Activated CD4-positive, alpha-beta T cell treated with anti-CD3 and anti-CD28 coated beads, Interleukin-2, amount 50 U/mL, for 24 hours (primary cell): ENCODE data around the gene RARS1.

Experiments used
- DNase-seq, 2 donors: peaks; one replicate each; pipeline ENCODE4 v3.0.0-alpha.2; 2020; ENCODE audit warnings: low read depth in 1 of 2, low spot score in 1 of 2

Gene RARS1

DNA sequence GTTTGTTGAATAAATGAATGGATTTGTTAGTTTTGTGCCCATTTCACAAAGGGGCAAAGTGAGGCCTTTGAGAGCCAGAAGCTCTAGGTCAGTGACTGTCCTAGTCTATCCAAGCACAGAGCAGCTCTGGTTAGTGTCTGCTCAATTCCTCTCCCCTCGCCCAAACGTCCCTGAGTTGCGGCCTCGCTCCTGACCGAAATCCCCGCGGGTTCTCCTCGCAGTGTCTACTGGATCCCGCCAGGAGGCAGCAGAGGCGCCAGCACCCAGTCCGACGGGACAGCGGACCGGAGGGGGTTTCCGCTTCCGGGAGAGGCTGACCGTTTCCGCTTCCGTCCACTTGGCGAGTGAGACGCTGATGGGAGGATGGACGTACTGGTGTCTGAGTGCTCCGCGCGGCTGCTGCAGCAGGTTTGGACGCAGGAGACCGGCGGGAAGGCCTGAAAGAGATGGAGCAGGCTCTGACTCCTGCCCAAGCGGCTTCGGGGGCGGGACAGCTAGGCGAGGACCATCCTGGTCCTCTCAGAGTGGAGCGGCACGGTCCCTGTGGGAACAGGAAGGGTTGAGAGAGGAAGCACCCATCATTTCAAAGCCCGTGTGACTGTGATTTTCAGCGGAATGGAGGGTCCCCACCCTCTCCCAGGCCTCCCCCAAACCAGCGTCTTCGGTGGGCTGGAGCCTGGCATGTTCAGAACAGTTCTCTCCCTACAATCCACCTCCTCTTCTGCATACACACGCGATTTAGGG is at the start of gene RARS1:
TSS of gene RARS1 (plus strand) at position 336 of the 744 bp plus-strand sequence. CDS start at position 364, 28 bp downstream.
- peak; percentile 75 to 88 for DNase-seq

DNA sequence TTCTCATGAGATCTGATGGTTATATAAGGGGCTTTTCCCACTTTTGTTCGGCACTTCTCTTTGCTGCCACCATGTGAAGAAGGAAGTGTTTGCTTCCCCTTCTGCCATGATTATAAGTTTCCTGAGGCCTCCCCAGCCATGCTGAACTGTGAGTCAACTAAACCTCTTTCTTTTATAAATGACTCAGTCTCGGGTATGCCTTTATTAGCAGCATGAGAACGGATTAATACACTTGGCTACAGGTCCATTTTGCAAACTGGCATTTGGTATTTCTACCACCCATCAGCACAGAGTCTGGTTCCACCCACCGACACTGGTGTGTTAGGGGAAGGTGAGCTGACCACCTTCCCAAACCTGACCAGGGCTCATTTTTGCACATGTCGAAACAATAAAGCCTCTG is 47.9 kb upstream of the RARS1 start:
- no peak for DNase-seq

DNA sequence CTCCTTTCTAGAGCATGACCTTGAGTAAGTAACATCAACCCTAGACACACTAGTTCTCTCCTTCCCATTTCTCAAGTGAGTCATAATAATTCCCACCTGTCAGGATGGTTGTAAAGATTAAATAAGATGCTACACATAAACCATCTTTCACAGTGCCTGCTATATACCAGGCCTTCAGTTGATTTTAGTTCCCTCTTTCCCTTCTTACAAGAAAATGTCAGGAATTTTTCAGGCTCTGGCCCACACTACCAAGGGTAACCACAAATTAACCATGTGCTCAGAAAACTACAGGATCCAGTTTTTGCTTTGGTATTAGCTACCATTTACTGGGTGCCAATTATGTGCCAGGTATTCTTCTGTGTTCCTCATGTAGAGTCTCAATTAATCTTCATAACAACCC is 42.7 kb upstream of the RARS1 start:
- DNase-seq: no peak

DNA sequence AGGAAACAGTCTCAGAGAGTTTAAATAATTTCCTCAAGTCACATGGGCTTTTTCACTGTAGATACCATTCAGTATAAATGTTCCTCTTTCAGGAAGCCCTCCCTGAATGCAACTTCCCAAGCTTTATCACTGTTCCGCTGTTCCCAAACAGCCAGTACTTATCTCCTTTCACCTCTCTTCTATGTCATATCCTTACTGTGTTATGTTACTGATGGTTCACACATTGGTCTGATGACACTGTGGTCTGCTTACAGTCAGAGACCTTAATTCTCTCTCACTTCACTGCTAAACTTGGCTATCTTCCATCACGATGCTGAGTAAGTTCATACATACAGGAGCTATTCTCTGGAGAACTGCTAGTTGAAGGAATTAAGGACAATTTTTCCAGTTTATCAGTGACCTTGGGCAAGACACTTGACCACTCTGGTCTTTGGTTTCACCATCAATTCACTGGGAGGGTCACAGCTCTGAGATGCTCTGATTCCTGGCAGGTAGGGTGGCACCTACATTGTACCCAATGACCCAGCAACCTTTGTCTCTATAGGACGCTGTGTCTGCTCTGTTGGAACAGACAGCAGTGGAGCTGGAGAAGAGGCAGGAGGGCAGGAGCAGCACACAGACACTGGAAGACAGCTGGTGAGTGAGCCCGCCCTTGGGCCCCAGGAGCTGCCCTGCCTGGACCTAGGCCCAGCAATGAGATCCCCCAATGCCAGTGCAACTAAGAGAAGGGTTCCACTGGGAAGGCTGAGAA is 42.1 kb upstream of the RARS1 start:
- DNase-seq: no peak

DNA sequence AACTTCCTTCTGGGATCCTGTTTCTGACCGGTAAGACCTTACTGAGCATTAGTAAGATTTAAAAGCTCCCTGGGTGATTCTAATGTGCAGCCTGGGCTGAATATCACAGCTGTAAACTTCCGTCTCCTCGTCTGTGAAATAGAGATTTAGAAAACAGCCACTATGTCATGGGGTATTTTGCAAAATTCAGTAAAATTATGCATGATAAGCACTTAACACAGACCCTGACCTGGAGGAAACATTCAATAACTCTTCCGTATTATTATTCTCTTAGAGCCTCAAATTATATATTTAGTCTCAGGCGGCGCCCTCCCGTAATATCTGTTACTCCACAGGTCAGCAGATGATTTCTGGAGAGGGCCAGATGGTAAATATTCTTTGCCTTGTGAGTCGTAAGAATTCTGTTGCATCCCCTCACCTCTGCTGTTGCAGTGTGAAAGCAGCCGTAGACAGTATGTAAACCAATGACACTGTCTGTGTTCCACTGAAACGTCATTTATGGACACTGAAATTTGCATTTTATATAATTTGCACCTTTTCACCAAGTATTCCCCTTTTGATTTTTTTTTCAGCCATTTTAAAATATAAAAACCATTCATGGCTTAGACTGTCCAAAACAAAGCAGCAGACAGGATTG is 39.2 kb upstream of the RARS1 start:
- DNase-seq: no peak

DNA sequence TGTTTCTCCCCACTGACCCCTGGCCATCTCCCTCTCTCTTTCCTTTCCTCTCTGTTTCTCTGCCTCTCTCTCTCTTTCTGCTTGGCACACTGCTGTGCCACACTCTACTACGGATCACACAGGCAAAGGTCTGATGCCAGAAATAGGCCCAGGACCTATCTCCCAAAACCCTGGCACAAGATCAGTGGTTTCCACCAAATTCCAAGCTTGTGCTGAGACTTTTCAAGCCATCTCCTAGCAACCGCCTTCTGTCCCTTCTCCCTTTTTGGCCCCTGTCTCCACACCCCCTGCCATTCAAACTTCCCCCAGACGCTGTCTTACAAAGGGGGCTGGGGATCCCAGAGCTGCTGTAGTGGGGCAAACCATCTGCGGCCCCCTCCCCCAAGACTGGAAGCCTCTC is 38.5 kb upstream of the RARS1 start:
- no peak for DNase-seq

DNA sequence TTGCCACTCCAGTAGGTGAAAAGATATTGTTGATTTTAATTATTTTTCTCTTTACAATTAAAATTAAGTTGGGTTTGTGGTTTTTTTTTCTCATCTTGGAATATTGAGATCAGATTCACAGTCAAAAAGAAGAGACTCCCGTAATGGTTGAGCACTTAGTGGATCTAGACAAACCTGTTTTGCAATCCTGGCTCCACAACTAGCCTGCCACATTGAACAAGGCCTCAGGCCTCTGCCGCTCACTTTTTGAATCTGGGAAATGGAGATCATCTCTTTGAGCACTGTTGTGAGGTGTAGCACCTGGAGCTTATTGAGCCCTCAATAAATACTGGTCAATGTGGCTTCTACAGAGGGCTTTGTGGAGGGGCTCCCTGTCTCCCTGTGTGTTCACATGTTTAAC is 37.1 kb upstream of the RARS1 start:
- no peak for DNase-seq

DNA sequence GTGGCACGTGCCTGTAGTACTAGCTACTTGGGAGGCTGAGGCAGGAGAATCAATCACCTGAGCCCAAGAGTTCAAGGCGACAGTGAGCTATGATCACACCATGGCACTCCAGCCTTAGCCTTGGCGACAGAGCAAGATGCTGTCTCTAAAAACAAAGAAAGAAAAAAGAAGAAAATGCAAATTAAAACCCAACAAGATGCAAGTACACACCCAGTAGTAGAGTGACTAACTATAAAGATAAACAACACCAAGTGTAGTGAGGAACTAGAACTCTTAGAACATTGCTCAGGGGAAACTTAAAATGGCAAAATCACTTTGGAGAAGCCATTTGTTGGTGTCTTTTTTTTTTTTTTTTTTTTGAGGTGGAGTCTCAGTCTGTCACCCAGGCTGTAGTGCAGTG is 34.7 kb upstream of the RARS1 start:
- DNase-seq: no peak

DNA sequence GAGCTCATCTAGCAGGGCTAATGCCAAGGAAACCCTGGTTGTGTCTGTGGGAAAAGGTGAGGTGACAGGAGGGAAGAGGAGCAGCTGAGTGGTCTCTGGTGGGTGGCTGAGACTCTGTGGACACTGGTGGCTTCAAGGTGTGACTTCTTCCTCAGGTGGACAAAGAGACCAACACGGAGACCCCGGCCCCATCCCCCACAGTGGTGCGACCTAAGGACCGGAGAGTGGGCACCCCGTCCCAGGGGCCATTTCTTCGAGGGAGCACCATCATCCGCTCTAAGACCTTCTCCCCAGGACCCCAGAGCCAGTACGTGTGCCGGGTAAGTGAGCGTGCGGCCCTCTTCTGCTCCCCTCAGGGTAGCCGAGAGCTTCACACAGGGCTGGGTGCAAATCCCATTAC is 31.1 kb upstream of the RARS1 start:
- no peak for DNase-seq

DNA sequence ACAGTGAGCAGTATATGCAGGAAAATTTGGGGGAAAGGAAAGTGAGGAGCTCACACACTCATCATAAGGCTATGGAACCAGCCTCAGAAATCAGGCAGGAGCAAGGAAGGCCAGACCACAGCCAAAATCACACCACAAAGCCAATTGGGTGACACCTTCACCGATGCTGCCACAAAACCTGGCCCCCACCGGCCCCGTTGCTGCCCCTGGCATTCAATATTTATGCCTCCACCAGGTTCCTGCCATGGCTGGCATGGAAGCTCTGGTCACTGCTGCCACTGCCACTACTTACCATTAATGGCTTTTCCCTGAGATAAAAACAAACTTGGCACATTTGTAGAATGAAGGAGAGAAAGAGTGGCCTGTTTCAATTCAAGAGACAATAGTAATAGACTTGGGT is 28.7 kb upstream of the RARS1 start:
- DNase-seq: no peak

DNA sequence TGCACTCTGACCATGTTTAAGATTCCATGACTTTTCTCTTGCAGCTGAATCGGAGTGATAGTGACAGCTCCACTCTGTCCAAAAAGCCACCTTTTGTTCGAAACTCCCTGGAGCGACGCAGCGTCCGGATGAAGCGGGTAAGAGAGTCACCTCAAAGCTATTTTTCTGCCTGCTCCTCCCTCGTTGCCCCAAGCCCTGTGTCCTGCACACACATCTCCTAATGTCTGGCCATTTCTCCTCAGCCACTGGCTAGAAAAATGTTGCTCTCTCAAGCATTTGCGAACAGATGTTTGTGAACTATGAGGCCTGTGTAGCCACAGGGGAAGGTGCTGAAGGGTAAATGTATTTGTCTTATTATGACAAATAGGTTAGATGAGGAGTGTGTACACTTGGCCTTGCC is 25.7 kb upstream of the RARS1 start:
- DNase-seq: no peak

DNA sequence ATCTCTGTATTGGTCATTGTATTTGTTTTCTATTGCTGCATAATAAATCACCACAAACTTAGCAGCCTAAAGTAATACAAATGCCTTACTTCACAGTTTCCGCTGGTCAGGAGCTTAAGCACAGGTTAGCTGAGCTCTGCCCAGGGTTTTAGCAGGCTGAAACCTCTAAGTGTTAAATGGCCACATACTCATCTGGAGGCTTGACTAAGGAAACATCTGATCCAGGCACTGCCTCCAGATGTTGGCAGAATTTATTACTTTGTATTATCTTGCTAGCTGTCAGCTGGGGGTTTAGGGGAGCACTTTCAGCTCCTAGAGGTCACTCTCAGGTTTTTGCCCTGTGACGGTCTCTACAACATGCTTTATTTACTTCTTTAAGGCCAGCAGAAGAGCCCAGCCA is 23.2 kb upstream of the RARS1 start:
- no peak for DNase-seq

DNA sequence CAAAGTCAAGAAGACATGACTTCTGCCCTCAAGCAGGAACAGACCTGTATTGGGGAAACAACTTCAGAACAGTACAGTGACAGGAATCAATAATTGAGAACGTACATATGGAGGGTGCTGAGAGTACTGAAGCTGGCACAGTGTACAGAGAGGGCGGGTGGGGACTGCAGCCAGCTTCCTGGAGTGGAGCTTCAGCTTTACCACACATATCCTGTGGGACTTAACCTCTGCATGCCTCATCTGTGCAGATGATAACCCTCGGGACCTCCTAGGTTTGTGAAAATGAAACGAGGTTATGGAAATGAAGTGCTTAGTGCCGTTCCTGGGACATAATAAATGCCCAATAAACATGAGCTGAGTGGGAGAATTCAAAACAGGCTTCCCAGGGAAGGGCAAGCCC is 22.1 kb upstream of the RARS1 start:
- DNase-seq: no peak

DNA sequence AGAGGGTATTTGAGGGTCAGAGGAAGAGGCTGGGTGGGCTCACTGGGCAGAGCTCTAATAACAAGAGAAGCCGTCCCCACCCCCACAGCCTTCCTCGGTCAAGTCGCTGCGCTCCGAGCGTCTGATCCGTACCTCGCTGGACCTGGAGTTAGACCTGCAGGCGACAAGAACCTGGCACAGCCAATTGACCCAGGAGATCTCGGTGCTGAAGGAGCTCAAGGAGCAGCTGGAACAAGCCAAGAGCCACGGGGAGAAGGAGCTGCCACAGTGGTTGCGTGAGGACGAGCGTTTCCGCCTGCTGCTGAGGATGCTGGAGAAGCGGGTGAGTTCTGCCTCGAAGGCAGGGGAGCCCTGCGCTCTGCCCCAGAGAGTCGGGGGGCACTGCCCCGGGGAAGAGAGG is 21.6 kb upstream of the RARS1 start:
- DNase-seq: no peak

DNA sequence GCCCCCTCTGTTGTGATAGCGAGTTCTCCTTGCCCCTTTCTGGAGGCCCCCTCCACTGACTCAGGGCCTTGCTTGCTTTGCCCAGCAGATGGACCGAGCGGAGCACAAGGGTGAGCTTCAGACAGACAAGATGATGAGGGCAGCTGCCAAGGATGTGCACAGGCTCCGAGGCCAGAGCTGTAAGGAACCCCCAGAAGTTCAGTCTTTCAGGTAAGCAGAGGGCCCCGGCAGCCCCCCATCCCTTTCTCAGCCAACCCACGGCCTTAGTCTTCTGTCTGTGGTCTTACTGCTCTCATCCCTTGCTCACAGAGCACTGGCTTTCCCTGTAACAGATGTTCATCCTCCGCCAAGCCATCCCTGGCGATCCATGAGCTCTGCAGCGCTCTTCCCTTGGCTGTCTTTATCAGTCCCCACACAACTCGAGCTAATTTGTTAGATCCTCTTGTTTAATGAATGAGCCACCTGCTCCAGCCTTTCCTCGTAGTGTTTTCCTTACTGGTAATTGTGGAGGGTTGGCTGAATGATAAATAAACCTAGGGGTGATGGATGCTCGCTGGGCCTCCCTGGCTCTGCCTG is 18.4 kb upstream of the RARS1 start:
- no peak for DNase-seq

DNA sequence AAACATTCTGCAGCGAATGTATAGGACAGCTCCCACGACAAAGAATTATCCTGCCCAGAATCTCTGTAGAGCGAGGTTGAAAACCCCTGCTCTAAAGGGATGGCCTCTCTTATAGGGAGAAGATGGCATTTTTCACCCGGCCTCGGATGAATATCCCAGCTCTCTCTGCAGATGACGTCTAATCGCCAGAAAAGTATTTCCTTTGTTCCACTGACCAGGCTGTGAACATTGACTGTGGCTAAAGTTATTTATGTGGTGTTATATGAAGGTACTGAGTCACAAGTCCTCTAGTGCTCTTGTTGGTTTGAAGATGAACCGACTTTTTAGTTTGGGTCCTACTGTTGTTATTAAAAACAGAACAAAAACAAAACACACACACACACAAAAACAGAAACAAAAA is 17.4 kb upstream of the RARS1 start:
- DNase-seq: no peak

DNA sequence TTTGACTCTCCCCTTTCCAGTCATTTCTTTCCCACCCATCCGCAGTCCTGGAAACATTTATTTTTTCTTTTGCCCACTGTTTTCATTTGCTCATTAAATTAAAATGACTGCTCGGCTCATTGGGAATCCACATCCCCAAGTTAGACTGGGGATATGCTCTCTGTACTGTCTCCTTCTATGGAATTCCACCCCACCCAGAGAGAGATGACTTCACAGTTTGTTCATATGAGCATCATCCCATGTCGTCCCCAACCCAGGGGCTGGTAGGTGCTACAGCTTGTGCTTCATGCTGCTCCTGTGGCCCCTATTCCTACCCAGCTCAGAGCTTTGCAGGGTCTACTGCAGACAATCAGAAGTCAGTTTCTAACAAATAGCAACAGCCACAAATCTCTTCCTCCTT is 16.5 kb upstream of the RARS1 start:
- DNase-seq: no peak

DNA sequence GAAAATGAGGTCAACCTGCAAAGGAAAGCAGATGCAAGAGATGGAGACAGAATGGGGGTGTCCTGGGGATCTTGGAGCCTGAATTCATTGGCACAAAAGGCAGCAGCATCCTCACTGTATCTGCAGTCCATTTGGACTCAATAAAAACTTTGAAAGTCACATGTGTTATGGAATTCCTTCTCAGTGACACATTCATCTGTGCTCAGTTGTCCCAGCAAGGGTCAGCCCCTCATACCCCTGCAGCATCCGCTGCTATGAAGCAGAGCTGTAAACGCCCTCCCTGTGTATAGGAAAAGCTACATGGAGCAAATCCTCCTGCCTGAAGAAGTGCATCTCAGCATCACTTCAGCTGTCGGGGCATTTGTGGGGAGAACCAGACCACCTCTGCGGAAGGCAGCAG is 14.5 kb upstream of the RARS1 start:
- DNase-seq: no peak

DNA sequence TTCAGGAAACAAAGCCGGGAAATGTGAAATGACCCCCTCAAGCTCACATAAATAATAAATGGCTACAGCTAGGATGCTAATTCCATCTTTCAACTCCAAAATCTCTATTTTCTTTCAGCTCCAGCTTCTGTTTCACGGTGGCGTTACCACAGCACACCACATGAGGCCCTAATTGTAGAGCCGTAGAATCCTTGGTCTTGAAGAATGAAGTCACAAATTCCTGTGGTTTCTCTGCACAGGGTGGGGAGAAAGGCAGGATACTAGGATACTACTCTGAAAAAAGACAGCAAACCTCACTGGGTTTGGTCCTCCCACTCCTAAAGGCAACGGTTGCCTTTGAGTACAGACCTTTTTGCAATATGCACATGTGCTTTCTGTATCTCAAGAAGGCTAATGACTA is 13.9 kb upstream of the RARS1 start:
- no peak for DNase-seq

DNA sequence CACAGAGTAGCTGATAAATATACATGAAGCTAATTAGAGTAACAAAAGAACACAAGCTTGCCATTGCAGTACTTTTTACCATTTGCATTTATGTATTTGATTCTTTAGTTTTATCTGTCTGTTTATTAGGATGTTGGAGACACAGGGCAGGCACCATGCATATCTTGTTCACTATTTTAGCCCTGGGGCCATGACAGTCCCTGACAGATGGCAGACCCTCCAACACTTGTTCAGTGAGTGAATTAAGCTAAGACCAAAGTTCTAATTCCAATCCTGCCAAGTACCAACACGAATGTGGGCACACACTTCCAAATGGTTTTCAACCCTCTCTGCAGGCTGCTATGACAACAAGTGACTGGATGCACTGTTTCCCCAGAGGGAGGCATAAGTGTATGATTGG is 12.0 kb upstream of the RARS1 start:
- DNase-seq: no peak

DNA sequence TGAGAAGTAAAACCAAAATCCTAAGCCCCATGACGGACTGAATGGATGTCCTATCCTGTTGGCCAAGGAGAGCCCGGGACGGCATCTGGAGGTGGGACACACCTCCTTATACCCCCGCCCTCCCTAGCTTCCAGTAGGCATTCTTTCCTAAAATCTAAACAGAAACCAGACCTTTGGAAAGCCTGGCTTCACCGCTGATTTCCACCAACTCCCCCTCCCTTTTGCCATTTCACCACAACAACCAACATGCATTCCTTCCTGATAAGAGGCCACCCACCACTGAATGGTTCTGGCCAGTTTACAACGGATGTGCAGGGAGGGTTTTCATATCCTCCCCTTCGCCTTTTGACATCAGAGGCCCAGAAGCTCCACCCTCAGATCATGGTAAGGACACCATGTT is 9.2 kb upstream of the RARS1 start:
- DNase-seq: no peak

DNA sequence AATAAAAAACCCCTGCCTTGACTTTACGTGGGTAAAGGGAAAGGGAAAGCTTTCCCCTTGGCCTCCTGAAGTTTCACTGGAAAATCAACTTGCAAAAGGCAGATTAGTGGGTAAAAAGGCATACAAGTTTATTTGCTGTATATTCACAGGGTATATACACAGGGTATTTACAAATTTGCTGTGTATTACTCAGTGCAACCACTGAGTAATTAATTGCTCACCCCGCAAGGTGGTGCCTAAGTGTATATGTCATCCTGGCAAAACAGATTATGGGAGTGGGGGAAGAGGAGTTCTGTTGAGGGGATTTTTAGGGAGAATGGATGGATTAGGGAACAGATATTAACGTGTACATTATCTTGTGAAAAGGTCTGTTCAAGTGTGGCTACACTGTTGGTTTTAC is 7.1 kb upstream of the RARS1 start:
- DNase-seq: no peak
